ENCODE measurements around the gene BCAR3. TPM values are rescaled to one million over a fixed set of nuclear protein-coding genes. Genes with fewer than 3 reads are reported as not detected.
A peak's percentile ranks its signal among the peaks of the same experiment; 100 is the strongest.

The BCAR3 gene
- total RNA-seq, 6 experiments from 2014 or later = 24.4 to 55.1 (median 26.2) TPM

- Mint-ChIP-seq H3K4me1 (ENCODE audit: low read depth) (peaks cover 94% of the 10 kb centered on the region), H3K27ac (peak overlapping the region; percentile 46; the same call in 1 of the 2 replicates), H3K9me3 (peaks cover 3% of the 10 kb centered on the region; the same call in 1 of the 2 replicates), H3K36me3 (ENCODE audit: low read depth) (peaks cover 34% of the 10 kb centered on the region), H3K4me3 (no peak overlapping the region), H3K27me3 (ENCODE audit: insufficient read depth) (peaks cover 4% of the 10 kb centered on the region)
- no peak for TF ChIP-seq CTCF (IDR thresholded peaks at IDR 0.05)
- no peak for DNase-seq
Measured at GRCh38 chr1:93668121-93668520, 13.5 kb downstream of the BCAR3 start.

- Mint-ChIP-seq H3K27me3 (ENCODE audit: insufficient read depth) (peaks cover 4% of the 10 kb centered on the region), H3K4me1 (ENCODE audit: low read depth) (peaks cover 94% of the 10 kb centered on the region), H3K4me3 (no peak overlapping the region), H3K9me3 (peaks cover 3% of the 10 kb centered on the region; the same call in 1 of the 2 replicates), H3K27ac (peak overlapping the region; percentile 46), H3K36me3 (ENCODE audit: low read depth) (peaks cover 32% of the 10 kb centered on the region)
- DNase-seq = no peak
- TF ChIP-seq CTCF (IDR thresholded peaks at IDR 0.05) = no peak
Measured at GRCh38 chr1:93667642-93668041, 14.0 kb downstream of the BCAR3 start.

- Mint-ChIP-seq H3K36me3 (ENCODE audit: low read depth) (peaks cover 32% of the 10 kb centered on the region), H3K9me3 (peaks cover 3% of the 10 kb centered on the region; the same call in 1 of the 2 replicates), H3K27ac (peak overlapping the region; percentile 62), H3K4me1 (ENCODE audit: low read depth) (peaks cover 94% of the 10 kb centered on the region), H3K27me3 (ENCODE audit: insufficient read depth) (peaks cover 4% of the 10 kb centered on the region), H3K4me3 (no peak overlapping the region; the same call in 1 of the 2 replicates)
- no peak for DNase-seq
- no peak for TF ChIP-seq CTCF (IDR thresholded peaks at IDR 0.05)
Measured at GRCh38 chr1:93666613-93667384, 14.8 kb downstream of the BCAR3 start.

GRCh38 chr1:93665015-93665414 lies 16.6 kb downstream of the BCAR3 start:
- peaks cover 88% of the 10 kb centered on the region for H3K4me1 Mint-ChIP-seq (ENCODE audit: low read depth)
- no peak for TF ChIP-seq CTCF (IDR thresholded peaks at IDR 0.05)
- peak overlapping the region; percentile 88 for H3K27ac Mint-ChIP-seq
- peaks cover 4% of the 10 kb centered on the region for H3K27me3 Mint-ChIP-seq (ENCODE audit: insufficient read depth)
- no peak for DNase-seq
- peaks cover 3% of the 10 kb centered on the region; the same call in 1 of the 2 replicates for H3K9me3 Mint-ChIP-seq
- peaks cover 38% of the 10 kb centered on the region for H3K36me3 Mint-ChIP-seq (ENCODE audit: low read depth)
- H3K4me3 Mint-ChIP-seq = peak overlapping the region; percentile 61

GRCh38 chr1:93663208-93663614 lies 18.4 kb downstream of the BCAR3 start:
- Mint-ChIP-seq H3K27ac (peak overlapping the region; percentile 88), H3K27me3 (ENCODE audit: insufficient read depth) (peaks cover 4% of the 10 kb centered on the region), H3K36me3 (ENCODE audit: low read depth) (peaks cover 52% of the 10 kb centered on the region), H3K4me3 (peak overlapping the region; percentile 72), H3K4me1 (ENCODE audit: low read depth) (peaks cover 87% of the 10 kb centered on the region), H3K9me3 (peaks cover 3% of the 10 kb centered on the region; the same call in 1 of the 2 replicates)
- DNase-seq = no peak
- TF ChIP-seq CTCF (IDR thresholded peaks at IDR 0.05) = no peak

Measured in HFFc6 (cell line).